GM12878 (cell line): ENCODE results near the gene ZBTB16. TPM values are rescaled to one million over a fixed set of nuclear protein-coding genes. Genes with fewer than 3 reads are reported as not detected.

ENCODE experiments used
- ATAC-seq: fragments of 200-7000 bp; cut with Tn5 transposase; 3 replicates; pipeline ENCODE4 v1.9.1; 2020; ENCODE audit warnings: mild to moderate bottlenecking, moderate library complexity
- BruUV-seq: library from RNA; stranded (reverse); fragments of 400-500 nt; replicated peaks from 2 replicates; lab custom pipeline; 2021; lab: Mats Ljungman, UMichigan
- CTCF ChIA-PET: fragments of 300-600 bp; sonication (Branson Sonifier 250); formaldehyde crosslinking; extraction: SDS; loops from one replicate; lab custom pipeline; 2021; ENCODE audit warnings: inconsistent platforms; lab: Yijun Ruan, JAX
- POLR2A ChIA-PET: fragments of 350-600 bp; formaldehyde crosslinking; extraction: SDS; loops from one replicate; lab custom pipeline; 2021; ENCODE audit warnings: inconsistent platforms; lab: Charles Lee
- RAD21 ChIA-PET: fragments of 300-600 bp; sonication (Branson Sonifier 250); formaldehyde crosslinking; loops from one replicate; lab custom pipeline; 2023; ENCODE audit warnings: antibody characterized with exemption; ENCODE audit not compliant: unreplicated experiment; lab: Charles Lee
- SMC1A ChIA-PET: fragments of 300-600 bp; sonication (Branson Sonifier 250); formaldehyde crosslinking; loops from one replicate; lab custom pipeline; 2023; ENCODE audit not compliant: unreplicated experiment, uncharacterized antibody; lab: Charles Lee
- DNase-seq: peaks from one replicate; pipeline ENCODE4 v3.0.0-alpha.2; 2011; ENCODE audit warnings: low read depth, low spot score
- FAIRE-seq: peaks from 3 replicates; lab custom pipeline; 2011; peaks lifted over from hg19 to GRCh38; lab: Jason Lieb, UNC
- H2AFZ ChIP-seq: 2 replicates; pipeline ENCODE4 v1.6.0; 2011; ENCODE audit warnings: low read depth, low read length, control low read depth; ENCODE audit not compliant: control insufficient read depth
- H3K27ac ChIP-seq: 2 replicates; pipeline ENCODE4 v1.5.1; 2011; ENCODE audit warnings: control low read depth; ENCODE audit not compliant: control insufficient read depth, insufficient read depth
- H3K27me3 ChIP-seq, 2 experiments: replicated peaks in 1 of 2; 2 replicates each; pipeline versions ENCODE4 v1.6.0 to v1.6.1; 2011; ENCODE audit warnings: low read length in 1 of 2; ENCODE audit not compliant: control insufficient read depth in 2 of 2, insufficient read depth in 2 of 2
- H3K36me3 ChIP-seq, 2 experiments: 2 replicates each; pipeline ENCODE4 v1.5.1; 2011; ENCODE audit warnings: low read length in 1 of 2; ENCODE audit not compliant: control insufficient read depth in 2 of 2, insufficient read depth in 2 of 2
- H3K4me1 ChIP-seq: 2 replicates; pipeline ENCODE4 v1.6.1; 2011; ENCODE audit warnings: mild to moderate bottlenecking, low read length, moderate library complexity, mixed read lengths; ENCODE audit not compliant: control insufficient read depth, insufficient read depth
- H3K4me2 ChIP-seq: 2 replicates; pipeline ENCODE4 v1.6.0; 2011; ENCODE audit warnings: control low read depth; ENCODE audit not compliant: control insufficient read depth, insufficient read depth
- H3K4me3 ChIP-seq: fragments of 200-600 bp; sonication (generic); 2 replicates; pipeline ENCODE4 v1.5.1; 2016
- H3K79me2 ChIP-seq: 2 replicates; pipeline ENCODE4 v1.6.0; 2011; ENCODE audit warnings: low read length; ENCODE audit not compliant: control insufficient read depth, insufficient read depth
- H3K9ac ChIP-seq: 2 replicates; pipeline ENCODE4 v1.8.0; 2011; ENCODE audit warnings: low read length, control low read depth, mixed read lengths; ENCODE audit not compliant: control insufficient read depth, insufficient read depth
- H3K9me3 ChIP-seq: replicated peaks from 3 replicates; pipeline ENCODE4 v1.5.1; 2011; ENCODE audit warnings: mild to moderate bottlenecking, low read length; ENCODE audit not compliant: control insufficient read depth, insufficient read depth
- H4K20me1 ChIP-seq: 2 replicates; pipeline ENCODE4 v1.6.0; 2011; ENCODE audit not compliant: control insufficient read depth, insufficient read depth
- CHD2 ChIP-seq: IDR thresholded peaks from 2 replicates; pipeline ENCODE4 v1.6.1; 2011; ENCODE audit warnings: low read depth, low read length, improper control_type of control experiment, borderline replicate concordance
- EGR1 ChIP-seq, 2 experiments: IDR thresholded peaks; 1 replicate in 1 of 2; 2 replicates in 1 of 2; pipeline ENCODE4 v1.6.1; 2011 to 2012; ENCODE audit warnings: low read depth in 2 of 2, low read length in 2 of 2, borderline replicate concordance in 1 of 2, mild to moderate bottlenecking in 1 of 2, moderate library complexity in 1 of 2
- NR2C1 ChIP-seq: fragments of 450-650 bp; IDR thresholded peaks from 2 replicates; pipeline ENCODE4 v1.6.1; 2017; ENCODE audit warnings: antibody characterized with exemption, mild to moderate bottlenecking, moderate library complexity
- SMC3 ChIP-seq: IDR thresholded peaks from 2 replicates; pipeline ENCODE4 v1.6.1; 2011; ENCODE audit warnings: low read length, improper control_type of control experiment, borderline replicate concordance
- SREBF2 ChIP-seq: IDR thresholded peaks from 2 replicates; pipeline ENCODE4 v1.6.1; 2012; ENCODE audit warnings: mild to moderate bottlenecking, low read length
- WGBS: methylation state at CpG from one replicate; pipeline ENCODE4 v1.1.6; 2016; ENCODE audit warnings: low lambda C conversion rate; ENCODE audit not compliant: insufficient replicate concordance, insufficient coverage; ENCODE audit errors: missing lambda C conversion rate; 5-methylcytosine and 5-hydroxymethylcytosine counted together
- in situ Hi-C: fragments of 300-500 bp; cut with MboI; formaldehyde crosslinking; loops from 9 replicates; pipeline ENCODE4 v1.14.3; 2018; ENCODE audit warnings: mixed read lengths
- intact Hi-C: fragments of 100-400 bp; cut with micrococcal nuclease; formaldehyde crosslinking; loops from one replicate; pipeline ENCODE4 v1.14.2; 2022; ENCODE audit not compliant: unreplicated experiment
- polyA plus RNA-seq, 11 experiments: library from polyadenylated mRNA; depleted of rRNA in 4 of 11; unstranded in 6 of 11; stranded (reverse) in 5 of 11; fragments of >200 nt; fragmentation: Nextera tagmentation in 4 of 11; fragmentation: Illumina TruSeq in 1 of 11; extraction: Ambion mirVana in 4 of 11; extraction: Trizol in 1 of 11; gene quantifications; 1 replicate in 1 of 11; 2 replicates in 10 of 11; pipeline versions ENCODE4 v1.2.1 to v1.2.3, GENCODE V29; 2011 to 2016; ENCODE audit warnings: inconsistent platforms in 2 of 11, missing spikeins in 2 of 11, low read depth in 1 of 11
- total RNA-seq, 4 experiments: library from RNA; depleted of rRNA in 3 of 4; stranded (reverse); fragments of >200 nt in 3 of 4; fragmentation: Illumina TruSeq in 1 of 4; extraction: Trizol in 1 of 4; gene quantifications; 2 replicates each; pipeline versions ENCODE4 v1.2.1 to v1.2.3, GENCODE V29; 2013 to 2021
- TF ChIP-seq, protein P1 (sequence below): fragments of 450-650 bp; IDR thresholded peaks from 2 replicates; pipeline ENCODE4 v1.6.1; 2016; ENCODE audit warnings: mild to moderate bottlenecking
- TF ChIP-seq, protein P2 (sequence below): IDR thresholded peaks from 2 replicates; pipeline ENCODE4 v1.6.1; 2011; ENCODE audit warnings: low read depth, low read length, improper control_type of control experiment, borderline replicate concordance

The ZBTB16 gene
- total and polyA plus RNA-seq, 10 of the 15 experiments (the other 5 are each of a cell fraction or from before 2014, with no cell fraction given) = 0.38 TPM; not detected in 9

DNA sequence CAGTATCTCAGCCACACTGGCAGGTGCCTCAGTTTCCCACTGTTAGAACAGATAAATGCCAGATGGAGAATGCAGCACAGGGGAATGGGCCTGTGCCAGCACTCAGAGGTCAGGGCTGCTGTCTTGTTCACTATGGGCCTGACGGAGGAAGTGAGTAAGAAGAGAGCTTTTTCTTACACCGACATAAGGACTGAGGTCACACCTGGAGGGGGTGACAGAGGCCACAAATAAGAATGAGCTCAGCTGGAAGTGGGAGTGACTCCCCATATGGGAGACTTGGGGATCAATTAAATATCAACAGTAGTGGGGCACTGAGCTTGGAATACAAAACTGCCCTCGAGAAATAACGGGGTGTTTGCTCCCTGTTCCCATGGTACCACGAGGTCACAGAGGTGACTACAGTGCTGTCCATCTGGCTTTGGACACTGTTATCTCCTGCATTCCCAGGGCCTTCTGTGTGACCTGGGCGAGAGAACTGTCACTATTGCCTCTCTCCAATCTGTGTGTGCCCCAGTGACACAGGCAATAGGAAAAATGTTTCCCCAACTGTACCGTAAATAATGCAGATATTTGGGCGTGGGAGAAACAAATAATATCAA is 142.6 kb downstream of the ZBTB16 start:
- intact Hi-C loops (loop anchor here (5.0 kb wide), 1 partner anchor 50 kb away; no protein-coding TSS in a partner anchor), in situ Hi-C loops (no loop called here)
- no peaks in the 10 kb centered on the region for H3K4me1 ChIP-seq
- ATAC-seq (no peak), DNase-seq (no peak), FAIRE-seq (no peak)
- ChIA-PET CTCF (no interaction called here), POLR2A (no interaction called here), SMC1A (no interaction called here), RAD21 (no interaction called here)
- H3K9ac ChIP-seq = no peak overlapping the region
- H3K27me3 ChIP-seq = peaks cover 4 to 6% of the 10 kb centered on the region in 2 experiments; a peak in 2 of 4 replicates
- H4K20me1 ChIP-seq = no peaks in the 10 kb centered on the region
- H3K27ac ChIP-seq = no peak overlapping the region
- no peak overlapping the region for H3K4me2 ChIP-seq
- H3K79me2 ChIP-seq = no peaks in the 10 kb centered on the region
- no peaks in the 10 kb centered on the region for H3K36me3 ChIP-seq
- no peak overlapping the region for H3K4me3 ChIP-seq
- BruUV-seq = no TSS peak
- H2AFZ ChIP-seq = no peak overlapping the region
- 18% methylated on average over 8 of the region's 8 CpGs for WGBS
- no peaks in the 10 kb centered on the region for H3K9me3 ChIP-seq
- TF ChIP-seq, protein P1, sequence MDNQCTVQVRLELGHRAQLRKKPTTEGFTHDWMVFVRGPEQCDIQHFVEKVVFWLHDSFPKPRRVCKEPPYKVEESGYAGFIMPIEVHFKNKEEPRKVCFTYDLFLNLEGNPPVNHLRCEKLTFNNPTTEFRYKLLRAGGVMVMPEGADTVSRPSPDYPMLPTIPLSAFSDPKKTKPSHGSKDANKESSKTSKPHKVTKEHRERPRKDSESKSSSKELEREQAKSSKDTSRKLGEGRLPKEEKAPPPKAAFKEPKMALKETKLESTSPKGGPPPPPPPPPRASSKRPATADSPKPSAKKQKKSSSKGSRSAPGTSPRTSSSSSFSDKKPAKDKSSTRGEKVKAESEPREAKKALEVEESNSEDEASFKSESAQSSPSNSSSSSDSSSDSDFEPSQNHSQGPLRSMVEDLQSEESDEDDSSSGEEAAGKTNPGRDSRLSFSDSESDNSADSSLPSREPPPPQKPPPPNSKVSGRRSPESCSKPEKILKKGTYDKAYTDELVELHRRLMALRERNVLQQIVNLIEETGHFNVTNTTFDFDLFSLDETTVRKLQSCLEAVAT = no peak
- TF ChIP-seq, protein P2, sequence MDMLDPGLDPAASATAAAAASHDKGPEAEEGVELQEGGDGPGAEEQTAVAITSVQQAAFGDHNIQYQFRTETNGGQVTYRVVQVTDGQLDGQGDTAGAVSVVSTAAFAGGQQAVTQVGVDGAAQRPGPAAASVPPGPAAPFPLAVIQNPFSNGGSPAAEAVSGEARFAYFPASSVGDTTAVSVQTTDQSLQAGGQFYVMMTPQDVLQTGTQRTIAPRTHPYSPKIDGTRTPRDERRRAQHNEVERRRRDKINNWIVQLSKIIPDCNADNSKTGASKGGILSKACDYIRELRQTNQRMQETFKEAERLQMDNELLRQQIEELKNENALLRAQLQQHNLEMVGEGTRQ = no peak
- TF ChIP-seq SMC3 = no peak
- TF ChIP-seq, all 136 proteins: peak for 0

DNA sequence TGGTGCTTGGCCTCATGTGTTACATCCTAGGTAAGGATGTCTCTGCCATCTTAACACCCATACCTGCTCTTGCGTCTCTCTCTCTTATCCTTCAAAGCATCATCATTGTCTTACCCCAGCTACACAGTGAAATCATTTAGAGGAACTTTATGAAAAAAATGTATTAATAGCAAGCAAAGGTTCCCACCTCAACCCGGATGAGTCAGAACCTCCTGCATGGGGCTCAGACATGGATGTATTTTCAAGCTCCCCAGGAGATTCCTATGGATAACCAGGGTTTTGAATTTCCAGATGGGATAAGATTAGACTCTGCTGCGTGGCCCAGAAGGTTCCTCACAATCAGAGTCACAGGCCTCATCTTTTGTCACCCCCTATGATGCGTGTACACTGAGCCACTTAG is 147.6 kb downstream of the ZBTB16 start:
- in situ Hi-C loops = no loop called here
- Histone ChIP-seq H3K4me1 (no peaks in the 10 kb centered on the region), H3K4me3 (no peak overlapping the region), H3K4me2 (no peak overlapping the region), H3K79me2 (no peaks in the 10 kb centered on the region), H3K9ac (no peak overlapping the region), H2AFZ (no peak overlapping the region), H3K27me3 (peaks cover 2 to 6% of the 10 kb centered on the region in 2 experiments; a peak in 1 of 4 replicates), H3K9me3 (no peaks in the 10 kb centered on the region), H4K20me1 (no peaks in the 10 kb centered on the region), H3K27ac (no peak overlapping the region), H3K36me3 (no peaks in the 10 kb centered on the region)
- POLR2A ChIA-PET = no interaction called here
- FAIRE-seq = no peak
- SMC1A ChIA-PET = no interaction called here
- no peak for DNase-seq
- 28% methylated on average over 4 of the region's 4 CpGs for WGBS
- RAD21 ChIA-PET = no interaction called here
- TF ChIP-seq SREBF2 (no peak), EGR1 (IDR thresholded peaks at IDR 0.05; ENCODE audit: borderline replicate concordance in 1 of 2, low read depth in 2 of 2, low read length in 2 of 2) (no peak), NR2C1 (no peak), CHD2 (no peak)
- no peak for ATAC-seq
- BruUV-seq = no TSS peak
- CTCF ChIA-PET = no interaction called here
- intact Hi-C loops = no loop called here
